ENCODE data around the gene NUDT22.

The NUDT22 gene

GRCh38 chr11:64251016-64251752, 25.1 kb downstream of the NUDT22 start, which contains the start of gene PLCB3:
Gene PLCB3, plus strand, starts transcription at chr11:64251530. Its CDS starts 120 bp downstream, at chr11:64251650.
- Histone ChIP-seq H3K79me2 (ENCODE audit: insufficient read depth, low read length) (peaks cover 7% of the 10 kb centered on the region), H3K9me2 (replicated peaks; ENCODE audit: low read depth, low read length) (no peaks in the 10 kb centered on the region), H4K20me1 (ENCODE audit: insufficient read depth, low read length, poor library complexity, severe bottlenecking) (no peaks in the 10 kb centered on the region), H3K4me2 (ENCODE audit: low read depth, low read length, poor library complexity, severe bottlenecking) (peak within 1 kb of the TSS; percentile 89), H3K36me3 (ENCODE audit: insufficient read depth, low read length) (no peaks in the 10 kb centered on the region), H3K9ac (ENCODE audit: low read depth, low read length, poor library complexity, severe bottlenecking) (peak within 1 kb of the TSS; percentile 68), H3K9me3 (ENCODE audit: insufficient read depth, low read depth, low read length) (no peaks in the 10 kb centered on the region), H3K27me3 (ENCODE audit: insufficient read depth, low read length, poor library complexity, severe bottlenecking) (no peaks in the 10 kb centered on the region), H2AFZ (ENCODE audit: low read length) (peak within 1 kb of the TSS; percentile 99), H3K4me3 (ENCODE audit: low read length, poor library complexity, severe bottlenecking) (peak within 1 kb of the TSS; percentile 84), H3K4me1 (ENCODE audit: insufficient read depth, low read length, poor library complexity, severe bottlenecking) (peaks cover 30% of the 10 kb centered on the region), H3F3A (ENCODE audit: low read depth) (peaks cover 3% of the 10 kb centered on the region; the same call in 1 of the 2 replicates)
- no peak for TF ChIP-seq EZH2phosphoT487 (IDR thresholded peaks at IDR 0.05; ENCODE audit: borderline replicate concordance)
- TF ChIP-seq, protein P1, sequence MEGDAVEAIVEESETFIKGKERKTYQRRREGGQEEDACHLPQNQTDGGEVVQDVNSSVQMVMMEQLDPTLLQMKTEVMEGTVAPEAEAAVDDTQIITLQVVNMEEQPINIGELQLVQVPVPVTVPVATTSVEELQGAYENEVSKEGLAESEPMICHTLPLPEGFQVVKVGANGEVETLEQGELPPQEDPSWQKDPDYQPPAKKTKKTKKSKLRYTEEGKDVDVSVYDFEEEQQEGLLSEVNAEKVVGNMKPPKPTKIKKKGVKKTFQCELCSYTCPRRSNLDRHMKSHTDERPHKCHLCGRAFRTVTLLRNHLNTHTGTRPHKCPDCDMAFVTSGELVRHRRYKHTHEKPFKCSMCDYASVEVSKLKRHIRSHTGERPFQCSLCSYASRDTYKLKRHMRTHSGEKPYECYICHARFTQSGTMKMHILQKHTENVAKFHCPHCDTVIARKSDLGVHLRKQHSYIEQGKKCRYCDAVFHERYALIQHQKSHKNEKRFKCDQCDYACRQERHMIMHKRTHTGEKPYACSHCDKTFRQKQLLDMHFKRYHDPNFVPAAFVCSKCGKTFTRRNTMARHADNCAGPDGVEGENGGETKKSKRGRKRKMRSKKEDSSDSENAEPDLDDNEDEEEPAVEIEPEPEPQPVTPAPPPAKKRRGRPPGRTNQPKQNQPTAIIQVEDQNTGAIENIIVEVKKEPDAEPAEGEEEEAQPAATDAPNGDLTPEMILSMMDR (conservative IDR thresholded peaks at IDR 0.05; ENCODE audit: low read length): peak; percentile 64

GRCh38 chr11:64251753-64252002, 25.6 kb downstream of the NUDT22 start:
- Histone ChIP-seq H3K4me2 (ENCODE audit: low read depth, low read length, poor library complexity, severe bottlenecking) (peak overlapping the region; percentile 82), H3F3A (ENCODE audit: low read depth) (peaks cover 3% of the 10 kb centered on the region; the same call in 1 of the 2 replicates), H3K4me3 (ENCODE audit: low read length, poor library complexity, severe bottlenecking) (peak overlapping the region; percentile 84), H3K9me2 (replicated peaks; ENCODE audit: low read depth, low read length) (no peaks in the 10 kb centered on the region), H4K20me1 (ENCODE audit: insufficient read depth, low read length, poor library complexity, severe bottlenecking) (no peaks in the 10 kb centered on the region), H3K36me3 (ENCODE audit: insufficient read depth, low read length) (no peaks in the 10 kb centered on the region), H3K79me2 (ENCODE audit: insufficient read depth, low read length) (peaks cover 5% of the 10 kb centered on the region; the same call in 1 of the 2 replicates), H3K4me1 (ENCODE audit: insufficient read depth, low read length, poor library complexity, severe bottlenecking) (peaks cover 30% of the 10 kb centered on the region), H2AFZ (ENCODE audit: low read length) (peak overlapping the region; percentile 75), H3K27me3 (ENCODE audit: insufficient read depth, low read length, poor library complexity, severe bottlenecking) (no peaks in the 10 kb centered on the region), H3K9ac (ENCODE audit: low read depth, low read length, poor library complexity, severe bottlenecking) (peak overlapping the region; percentile 68), H3K9me3 (ENCODE audit: insufficient read depth, low read depth, low read length) (no peaks in the 10 kb centered on the region)
- no peak for TF ChIP-seq EZH2phosphoT487 (IDR thresholded peaks at IDR 0.05; ENCODE audit: borderline replicate concordance)
- TF ChIP-seq, protein P1 (conservative IDR thresholded peaks at IDR 0.05; ENCODE audit: low read length): no peak

DNA sequence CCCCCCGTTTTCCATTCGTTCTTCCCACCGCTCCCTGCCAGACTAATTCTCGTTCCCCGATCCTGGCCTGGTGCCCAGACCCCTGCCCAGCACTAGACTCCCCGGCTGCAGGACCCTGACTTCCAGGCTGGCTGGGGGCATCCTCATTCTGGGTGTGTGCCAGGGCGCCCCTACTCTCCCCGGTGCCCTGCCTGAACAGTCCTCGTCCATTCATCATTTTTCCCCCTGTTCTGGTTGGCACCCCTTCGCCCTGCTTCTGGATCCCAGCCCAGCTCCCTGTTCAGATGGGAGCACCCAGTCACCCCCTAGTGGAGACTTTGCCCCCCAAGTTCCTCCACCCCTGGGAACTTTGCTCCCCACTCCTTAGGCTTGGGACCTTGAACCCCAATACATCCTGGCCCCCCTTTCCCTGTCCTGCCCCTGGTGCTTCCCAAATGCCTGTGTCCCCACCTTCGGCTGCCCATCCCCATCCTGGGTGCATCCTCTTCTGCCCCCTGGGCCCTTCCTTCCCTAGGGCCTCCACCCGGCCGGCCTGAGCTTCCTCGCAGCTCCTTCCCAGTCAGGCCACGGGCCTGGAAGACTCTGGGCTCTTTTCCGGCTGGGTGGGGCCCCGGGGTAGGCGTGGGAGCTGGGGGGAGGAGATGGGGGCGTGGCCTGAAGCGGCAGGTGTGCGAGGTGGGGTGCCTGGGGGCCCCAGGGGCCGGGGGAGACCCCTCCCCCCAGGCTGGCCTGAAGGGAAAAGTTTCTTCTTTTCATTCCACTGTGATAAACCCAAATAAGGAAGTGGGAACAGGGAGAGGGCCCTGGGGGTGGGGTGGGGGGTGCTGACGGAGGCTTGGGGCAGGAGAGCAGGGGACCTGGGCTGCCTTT, 26.2 kb downstream of the NUDT22 start:
- no peaks in the 10 kb centered on the region for H4K20me1 ChIP-seq (ENCODE audit: insufficient read depth, low read length, poor library complexity, severe bottlenecking)

More for the DNA sequence above, 26.2 kb downstream of the NUDT22 start:
- H3K9me3 ChIP-seq (ENCODE audit: insufficient read depth, low read depth, low read length): no peaks in the 10 kb centered on the region
- H2AFZ ChIP-seq (ENCODE audit: low read length): peak overlapping the region; percentile 75
- peaks cover 26% of the 10 kb centered on the region for H3K4me1 ChIP-seq (ENCODE audit: insufficient read depth, low read length, poor library complexity, severe bottlenecking)
- peaks cover 3% of the 10 kb centered on the region; the same call in 1 of the 2 replicates for H3F3A ChIP-seq (ENCODE audit: low read depth)
- no peaks in the 10 kb centered on the region for H3K27me3 ChIP-seq (ENCODE audit: insufficient read depth, low read length, poor library complexity, severe bottlenecking)
- H3K9me2 ChIP-seq (replicated peaks; ENCODE audit: low read depth, low read length): no peaks in the 10 kb centered on the region
- H3K4me2 ChIP-seq (ENCODE audit: low read depth, low read length, poor library complexity, severe bottlenecking): peak overlapping the region; percentile 82
- H3K4me3 ChIP-seq (ENCODE audit: low read length, poor library complexity, severe bottlenecking): peak overlapping the region; percentile 84
- TF ChIP-seq, protein P1 (conservative IDR thresholded peaks at IDR 0.05; ENCODE audit: low read length): peak; percentile 51
- no peak for TF ChIP-seq EZH2phosphoT487 (IDR thresholded peaks at IDR 0.05; ENCODE audit: borderline replicate concordance)
- peaks cover 5% of the 10 kb centered on the region; the same call in 1 of the 2 replicates for H3K79me2 ChIP-seq (ENCODE audit: insufficient read depth, low read length)
- H3K36me3 ChIP-seq (ENCODE audit: insufficient read depth, low read length): no peaks in the 10 kb centered on the region
- H3K9ac ChIP-seq (ENCODE audit: low read depth, low read length, poor library complexity, severe bottlenecking): peak overlapping the region; percentile 68

Data from Loucy (cell line).